ENCODE measurements around the gene GLRX. TPM values are rescaled to one million over a fixed set of nuclear protein-coding genes. Genes with fewer than 3 reads are reported as not detected.

Gene GLRX
- total RNA-seq, 1 experiment from 2014 or later: 27.3 TPM

- H3K27me3 ChIP-seq (replicated peaks; ENCODE audit: insufficient read depth, low read depth, low read length, poor library complexity): no peaks in the 10 kb centered on the region
- no peaks in the 10 kb centered on the region for H3K36me3 ChIP-seq (ENCODE audit: insufficient read depth, low read length, poor library complexity, severe bottlenecking)
- no peak overlapping the region for H3K4me3 ChIP-seq (ENCODE audit: low read depth, low read length, poor library complexity, severe bottlenecking)
- POLR2A ChIA-PET (ENCODE audit: low non-redundant PET): interaction anchor here (0.7 kb wide), 1 partner anchor 61 kb away, joined by 5 read pairs; no protein-coding TSS in a partner anchor
- no peak for DNase-seq (ENCODE audit: low spot score)
- intact Hi-C loops (cut with micrococcal nuclease; ENCODE audit: unreplicated experiment): loop anchor here (5.0 kb wide), 2 partner anchors 140 to 555 kb away; no protein-coding TSS in a partner anchor
- CTCF ChIA-PET: interaction anchor here (1.2 to 1.6 kb wide), 2 partner anchors 53 to 118 kb away, joined by 3 to 6 read pairs; no protein-coding TSS in a partner anchor
- no TSS peak for BruUV-seq (replicated peaks)
- no peak overlapping the region for H3K27ac ChIP-seq (ENCODE audit: low read depth, low read length, poor library complexity, severe bottlenecking)
- no peak for TF ChIP-seq CTCF (conservative IDR thresholded peaks at IDR 0.05; ENCODE audit: low read depth, low read length)
- no peak for TF ChIP-seq EZH2 (IDR thresholded peaks at IDR 0.05; ENCODE audit: borderline replicate concordance, low read depth, low read length, poor library complexity, severe bottlenecking)
- no peaks in the 10 kb centered on the region for H3K9me3 ChIP-seq (ENCODE audit: low read depth, low read length, poor library complexity, severe bottlenecking)
- no peaks in the 10 kb centered on the region for H3K4me1 ChIP-seq (ENCODE audit: insufficient read depth, low read length, poor library complexity, severe bottlenecking)
These were observed 40.3 kb downstream of the GLRX start for GRCh38 chr5:95782181-95782580.

DNA sequence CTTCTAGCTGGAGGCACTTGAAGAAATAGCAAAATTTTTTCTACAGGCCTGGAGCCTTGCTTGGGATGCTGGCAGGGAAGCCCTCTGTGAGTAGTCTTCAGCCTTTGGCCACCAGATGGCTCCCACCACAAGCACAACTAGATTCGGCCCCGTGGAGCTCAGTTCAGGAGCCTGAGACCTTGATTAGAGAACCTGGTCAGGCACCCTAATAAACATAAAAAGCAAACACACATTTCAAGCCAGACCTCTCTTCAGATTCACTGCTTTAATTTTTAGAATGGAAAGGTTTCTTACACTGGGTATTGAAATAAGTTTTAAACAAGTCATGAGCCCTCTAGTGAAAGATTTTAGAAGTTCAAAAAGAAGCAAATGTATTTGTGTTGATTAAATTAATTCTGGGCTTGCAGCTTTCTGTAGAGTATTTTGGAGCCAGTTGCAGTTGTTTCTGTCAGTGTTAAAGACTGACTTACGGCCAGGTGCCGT, 41.4 kb downstream of the GLRX start:
- Histone ChIP-seq H3K4me3 (ENCODE audit: low read depth, low read length, poor library complexity, severe bottlenecking) (no peak overlapping the region), H3K4me1 (ENCODE audit: insufficient read depth, low read length, poor library complexity, severe bottlenecking) (no peaks in the 10 kb centered on the region), H3K27ac (ENCODE audit: low read depth, low read length, poor library complexity, severe bottlenecking) (no peak overlapping the region), H3K36me3 (ENCODE audit: insufficient read depth, low read length, poor library complexity, severe bottlenecking) (no peaks in the 10 kb centered on the region), H3K27me3 (replicated peaks; ENCODE audit: insufficient read depth, low read depth, low read length, poor library complexity) (no peaks in the 10 kb centered on the region), H3K9me3 (ENCODE audit: low read depth, low read length, poor library complexity, severe bottlenecking) (no peaks in the 10 kb centered on the region)
- CTCF ChIA-PET: interaction anchor here (0.6 to 1.6 kb wide), 13 partner anchors 8 to 137 kb away, joined by 3 to 24 read pairs (median 6); partner anchors contain the start of gene GLRX
- POLR2A ChIA-PET (ENCODE audit: low non-redundant PET): interaction anchor here (0.7 kb wide), 1 partner anchor 62 kb away, joined by 5 read pairs; no protein-coding TSS in a partner anchor
- peak; percentile 84 for DNase-seq (ENCODE audit: low spot score)
- intact Hi-C loops (cut with micrococcal nuclease; ENCODE audit: unreplicated experiment): loop anchor here (1.0 to 5.0 kb wide), 3 partner anchors 66 to 556 kb away; no protein-coding TSS in a partner anchor
- peak; percentile 97 for TF ChIP-seq CTCF (conservative IDR thresholded peaks at IDR 0.05; ENCODE audit: low read depth, low read length)
- TF ChIP-seq EZH2 (IDR thresholded peaks at IDR 0.05; ENCODE audit: borderline replicate concordance, low read depth, low read length, poor library complexity, severe bottlenecking): no peak
- BruUV-seq (replicated peaks): no TSS peak

DNA sequence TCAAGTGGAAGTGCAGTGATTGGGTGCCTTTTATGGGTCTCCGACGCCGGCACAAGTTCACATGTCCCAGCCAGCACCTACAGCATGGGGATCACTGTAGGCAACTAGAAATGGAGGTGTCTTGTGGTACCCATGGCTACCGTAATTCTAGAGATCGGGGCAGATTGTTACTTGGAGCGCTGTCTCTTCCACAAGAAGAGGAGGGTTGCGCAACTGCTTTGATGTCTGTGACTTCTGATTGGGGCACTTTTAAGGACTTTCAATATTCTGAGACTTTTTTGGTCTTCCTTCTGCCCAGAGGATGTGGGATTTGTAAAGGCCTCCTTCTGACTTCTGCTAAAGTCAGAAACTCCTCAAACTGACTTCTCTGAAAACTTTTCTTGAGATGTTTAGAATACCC, 41.9 kb downstream of the GLRX start:
- POLR2A ChIA-PET (ENCODE audit: low non-redundant PET): no interaction called here
- no peak for TF ChIP-seq CTCF (conservative IDR thresholded peaks at IDR 0.05; ENCODE audit: low read depth, low read length)
- no peak for TF ChIP-seq EZH2 (IDR thresholded peaks at IDR 0.05; ENCODE audit: borderline replicate concordance, low read depth, low read length, poor library complexity, severe bottlenecking)
- intact Hi-C loops (cut with micrococcal nuclease; ENCODE audit: unreplicated experiment): loop anchor here (5.0 kb wide), 2 partner anchors 138 to 557 kb away; no protein-coding TSS in a partner anchor

More for the DNA sequence above, 41.9 kb downstream of the GLRX start:
- BruUV-seq (replicated peaks): no TSS peak
- Histone ChIP-seq H3K4me3 (ENCODE audit: low read depth, low read length, poor library complexity, severe bottlenecking) (no peak overlapping the region), H3K27ac (ENCODE audit: low read depth, low read length, poor library complexity, severe bottlenecking) (no peak overlapping the region), H3K4me1 (ENCODE audit: insufficient read depth, low read length, poor library complexity, severe bottlenecking) (no peaks in the 10 kb centered on the region), H3K36me3 (ENCODE audit: insufficient read depth, low read length, poor library complexity, severe bottlenecking) (no peaks in the 10 kb centered on the region), H3K27me3 (replicated peaks; ENCODE audit: insufficient read depth, low read depth, low read length, poor library complexity) (no peaks in the 10 kb centered on the region), H3K9me3 (ENCODE audit: low read depth, low read length, poor library complexity, severe bottlenecking) (no peaks in the 10 kb centered on the region)
- CTCF ChIA-PET: interaction anchor here (0.6 to 1.6 kb wide), 10 partner anchors 9 to 116 kb away, joined by 3 to 24 read pairs (median 6); partner anchors contain the start of gene GLRX
- DNase-seq (ENCODE audit: low spot score): no peak

Data from A673 (cell line).